H1 (cell line): Measurements from ENCODE around the gene PLXDC2. TPM values are rescaled to one million over a fixed set of nuclear protein-coding genes. Genes with fewer than 3 reads are reported as not detected.

Source experiments
- CTCF ChIA-PET: fragments of 300-600 bp; sonication (Branson Sonifier 250); formaldehyde crosslinking; loops from one replicate; lab custom pipeline; 2021; ENCODE audit not compliant: partially characterized antibody; lab: Charles Lee
- POLR2A ChIA-PET: fragments of 300-600 bp; sonication (Branson Sonifier 250); formaldehyde crosslinking; loops from one replicate; lab custom pipeline; 2021; ENCODE audit warnings: inconsistent platforms; ENCODE audit not compliant: partially characterized antibody; lab: Charles Lee
- DNase-seq, 2 experiments: peaks; one replicate each; pipeline versions ENCODE4 v3.0.0 to v3.0.0-alpha.2; 2010 to 2022; ENCODE audit warnings: low spot score in 2 of 2, low read depth in 1 of 2, mixed read lengths in 1 of 2
- FAIRE-seq: peaks from 2 replicates; lab custom pipeline; 2011; peaks lifted over from hg19 to GRCh38; lab: Jason Lieb, UNC
- H2AFZ ChIP-seq: 2 replicates; pipeline ENCODE4 v1.8.1; 2012; ENCODE audit warnings: low read length, inconsistent platforms
- H2AK5ac ChIP-seq: 2 replicates; pipeline ENCODE4 v1.6.1; 2013; ENCODE audit warnings: low read depth, low read length
- H2BK120ac ChIP-seq: replicated peaks from 2 replicates; pipeline ENCODE3; 2013; ENCODE audit warnings: low read depth, low read length, inconsistent platforms
- H2BK12ac ChIP-seq: 2 replicates; pipeline ENCODE4 v1.6.1; 2013; ENCODE audit warnings: low read depth, low read length
- H2BK15ac ChIP-seq: 2 replicates; pipeline ENCODE4 v1.6.1; 2013; ENCODE audit warnings: low read length
- H2BK20ac ChIP-seq: 2 replicates; pipeline ENCODE4 v1.6.1; 2013; ENCODE audit warnings: low read length
- H2BK5ac ChIP-seq: 2 replicates; pipeline ENCODE4 v1.6.1; 2013; ENCODE audit warnings: low read depth, low read length
- H3K14ac ChIP-seq: 2 replicates; pipeline ENCODE4 v1.6.1; 2013; ENCODE audit warnings: inconsistent platforms; ENCODE audit not compliant: insufficient read length
- H3K18ac ChIP-seq: 2 replicates; pipeline ENCODE4 v1.6.1; 2013; ENCODE audit warnings: low read length; ENCODE audit errors: extremely low read depth
- H3K23ac ChIP-seq: 2 replicates; pipeline ENCODE4 v1.6.1; 2013; ENCODE audit warnings: inconsistent platforms; ENCODE audit not compliant: insufficient read length
- H3K23me2 ChIP-seq: 2 replicates; pipeline ENCODE4 v1.6.1; 2013; ENCODE audit warnings: low read depth, low read length
- H3K27ac ChIP-seq: 2 replicates; pipeline ENCODE4 v1.6.1; 2011; ENCODE audit warnings: low read depth, low read length, inconsistent platforms
- H3K27me3 ChIP-seq, 4 experiments: replicated peaks in 1 of 4; 1 replicate in 1 of 4; 2 replicates in 3 of 4; pipeline versions ENCODE4 v1.6.1 to v1.8.1; 2011 to 2013; ENCODE audit warnings: low read length in 3 of 4, mild to moderate bottlenecking in 3 of 4, inconsistent platforms in 2 of 4, mixed read lengths in 2 of 4, moderate library complexity in 1 of 4; ENCODE audit not compliant: control insufficient read depth in 3 of 4, insufficient read depth in 3 of 4; ENCODE audit errors: extremely low read depth in 1 of 4
- H3K36me3 ChIP-seq, 4 experiments: 2 replicates each; pipeline versions ENCODE4 v1.6.1 to v1.8.1; 2011 to 2013; ENCODE audit warnings: mild to moderate bottlenecking in 4 of 4, low read length in 3 of 4, moderate library complexity in 2 of 4, control low read depth in 1 of 4, inconsistent platforms in 1 of 4; ENCODE audit not compliant: insufficient read depth in 4 of 4, control insufficient read depth in 2 of 4
- H3K4ac ChIP-seq: replicated peaks from 2 replicates; pipeline ENCODE3; 2013; ENCODE audit warnings: low read length, low read depth, mixed read lengths, inconsistent platforms; ENCODE audit not compliant: insufficient read length
- H3K4me1 ChIP-seq, 4 experiments: replicated peaks in 1 of 4; 1 replicate in 1 of 4; 2 replicates in 3 of 4; pipeline versions ENCODE4 v1.6.1 to v1.8.1; 2011 to 2013; ENCODE audit warnings: low read length in 3 of 4, inconsistent platforms in 2 of 4, mixed read lengths in 1 of 4; ENCODE audit not compliant: insufficient read depth in 4 of 4, control insufficient read depth in 3 of 4
- H3K4me2 ChIP-seq, 2 experiments: 2 replicates each; pipeline versions ENCODE4 v1.6.1 to v1.8.1; 2011 to 2013; ENCODE audit warnings: low read depth in 2 of 2, low read length in 2 of 2, control low read depth in 1 of 2, inconsistent platforms in 1 of 2, mild to moderate bottlenecking in 1 of 2; ENCODE audit not compliant: insufficient read depth in 1 of 2
- H3K4me3 ChIP-seq, 4 experiments: fragments of 200-600, 300-600 bp in 1 of 4; sonication (generic), shearing (Covaris generic), sonication (Bioruptor Twin) in 1 of 4; 2 replicates each; pipeline versions ENCODE4 v1.5.1 to v1.8.1; 2011 to 2016; ENCODE audit warnings: low read length in 4 of 4, low read depth in 3 of 4, control low read depth in 2 of 4, inconsistent platforms in 2 of 4, mild to moderate bottlenecking in 2 of 4, mixed read lengths in 1 of 4, moderate library complexity in 1 of 4; ENCODE audit not compliant: insufficient read depth in 2 of 4; ENCODE audit errors: extremely low read depth in 1 of 4
- H3K56ac ChIP-seq: replicated peaks from 2 replicates; pipeline ENCODE3; 2013; ENCODE audit warnings: low read depth, mild to moderate bottlenecking, mixed read lengths, low read length, inconsistent platforms; ENCODE audit not compliant: insufficient read length
- H3K79me1 ChIP-seq: 2 replicates; pipeline ENCODE4 v1.6.1; 2013; ENCODE audit warnings: low read depth, low read length, control low read depth
- H3K79me2 ChIP-seq, 2 experiments: 2 replicates each; pipeline versions ENCODE4 v1.6.1 to v1.8.1; 2012 to 2013; ENCODE audit warnings: low read length in 2 of 2, mild to moderate bottlenecking in 2 of 2, inconsistent platforms in 1 of 2; ENCODE audit not compliant: insufficient read depth in 2 of 2, control insufficient read depth in 1 of 2
- H3K9ac ChIP-seq, 4 experiments: replicated peaks in 1 of 4; 1 replicate in 1 of 4; 2 replicates in 3 of 4; pipeline versions ENCODE4 v1.6.1 to v1.8.1; 2011 to 2013; ENCODE audit warnings: low read depth in 3 of 4, low read length in 3 of 4, control low read depth in 2 of 4, mild to moderate bottlenecking in 2 of 4, moderate library complexity in 2 of 4, inconsistent platforms in 1 of 4; ENCODE audit errors: extremely low read depth in 1 of 4
- H3K9me3 ChIP-seq, 2 experiments: 2 replicates each; pipeline versions ENCODE4 v1.6.1 to v1.8.1; 2012 to 2013; ENCODE audit warnings: mild to moderate bottlenecking in 2 of 2, moderate library complexity in 2 of 2, control low read depth in 1 of 2, inconsistent platforms in 1 of 2, low read depth in 1 of 2, low read length in 1 of 2, mixed read lengths in 1 of 2; ENCODE audit not compliant: insufficient read depth in 2 of 2
- H4K20me1 ChIP-seq, 2 experiments: replicated peaks in 1 of 2; 2 replicates each; pipeline versions ENCODE3 to v1.8.1; 2011 to 2013; ENCODE audit warnings: inconsistent platforms in 2 of 2, low read length in 2 of 2, mild to moderate bottlenecking in 1 of 2; ENCODE audit not compliant: insufficient read depth in 2 of 2, control insufficient read depth in 1 of 2
- H4K5ac ChIP-seq: 2 replicates; pipeline ENCODE4 v1.6.1; 2013; ENCODE audit warnings: low read length, low read depth, mixed read lengths, inconsistent platforms; ENCODE audit not compliant: insufficient read length
- H4K8ac ChIP-seq: 2 replicates; pipeline ENCODE4 v1.8.0; 2013; ENCODE audit warnings: mild to moderate bottlenecking, moderate library complexity, low read length, inconsistent platforms; ENCODE audit not compliant: insufficient read depth; ENCODE audit errors: extremely low read depth
- H4K91ac ChIP-seq: replicated peaks from 2 replicates; pipeline ENCODE3; 2013; ENCODE audit warnings: low read length, mixed read lengths, inconsistent platforms; ENCODE audit not compliant: insufficient read length
- BACH1 ChIP-seq: IDR thresholded peaks from 2 replicates; pipeline ENCODE4 v1.6.1; 2012; ENCODE audit warnings: low read length, improper control_type of control experiment
- EZH2 ChIP-seq: fragments of 200-600 bp; sonication (generic); IDR thresholded peaks from 2 replicates; pipeline ENCODE4 v1.7.1; 2012; ENCODE audit warnings: low read depth, mild to moderate bottlenecking, moderate library complexity, low read length, inconsistent platforms; ENCODE audit not compliant: severe bottlenecking
- GABPA ChIP-seq: IDR thresholded peaks from 2 replicates; pipeline ENCODE4 v1.6.1; 2011; ENCODE audit warnings: mild to moderate bottlenecking, low read length, moderate library complexity, borderline replicate concordance; ENCODE audit not compliant: insufficient read depth
- HDAC2 ChIP-seq, 2 experiments: fragments of 300-600 bp in 1 of 2; sonication (generic) in 1 of 2; IDR thresholded peaks; 2 replicates each; pipeline ENCODE4 v1.6.1; 2011 to 2012; ENCODE audit warnings: low read depth in 2 of 2, low read length in 2 of 2, mild to moderate bottlenecking in 2 of 2, moderate library complexity in 2 of 2, borderline replicate concordance in 1 of 2, inconsistent platforms in 1 of 2
- POLR2A ChIP-seq, 2 experiments: IDR thresholded peaks; 1 replicate in 1 of 2; 2 replicates in 1 of 2; pipeline ENCODE4 v1.6.1; 2011; ENCODE audit warnings: low read depth in 2 of 2, low read length in 2 of 2, mild to moderate bottlenecking in 2 of 2; ENCODE audit errors: control extremely low read depth in 1 of 2
- POLR2AphosphoS5 ChIP-seq: IDR thresholded peaks from 2 replicates; pipeline ENCODE4 v1.6.1; 2011; ENCODE audit warnings: low read depth, low read length
- TAF1 ChIP-seq: IDR thresholded peaks from 2 replicates; pipeline ENCODE4 v1.6.1; 2011; ENCODE audit warnings: mild to moderate bottlenecking, low read depth, low read length
- WGBS, 2 experiments: shearing (Covaris generic) in 1 of 2; methylation state at CpG; one replicate each; pipeline versions ENCODE4 v1.1.6 to v1.1.7; 2013 to 2015; ENCODE audit warnings: low lambda C conversion rate in 2 of 2, mixed read lengths in 2 of 2, inconsistent platforms in 1 of 2, low coverage in 1 of 2, missing lambda C conversion rate in 1 of 2; ENCODE audit not compliant: insufficient replicate concordance in 2 of 2, insufficient coverage in 1 of 2, insufficient read length in 1 of 2; ENCODE audit errors: extremely low coverage in 1 of 2, missing lambda C conversion rate in 1 of 2; 5-methylcytosine and 5-hydroxymethylcytosine counted together
- long read RNA-seq, 2 experiments: library from RNA in 1 of 2; library from capped mRNA in 1 of 2; stranded (forward); transcript quantifications; one replicate each; pipeline ENCODE4 v2.0.0, GENCODE V29; 2021; ENCODE audit warnings: inconsistent platforms in 1 of 2
- polyA minus RNA-seq, 3 experiments: library from RNA; depleted of rRNA, polyadenylated mRNA; stranded (reverse); fragments of >200 nt; gene quantifications; 1 replicate in 2 of 3; 2 replicates in 1 of 3; pipeline ENCODE4 v1.2.3, GENCODE V29; 2011
- polyA plus RNA-seq, 7 experiments: library from polyadenylated mRNA; depleted of rRNA in 3 of 7; stranded (reverse) in 5 of 7; unstranded in 2 of 7; fragments of >200 nt in 5 of 7; fragments of 200-250 nt in 2 of 7; gene quantifications; 1 replicate in 5 of 7; 2 replicates in 1 of 7; 4 replicates in 1 of 7; pipeline versions ENCODE4 v1.2.1 to v1.2.3, GENCODE V29; 2011 to 2013; ENCODE audit warnings: missing spikeins in 2 of 7, mixed read lengths in 2 of 7
- total RNA-seq: library from RNA; stranded (reverse); fragmentation: NEBNext Ultra II Directional; extraction: Animal tissue kit (Norgen Biotek cat#: 25700); gene quantifications from 2 replicates; pipeline ENCODE4 v1.2.1, GENCODE V29; 2021

The PLXDC2 gene
- 40.1 and 40.5 TPM in 2 replicates for total RNA-seq
- polyA plus RNA-seq (2011; rRNA removed) = 11.3 and 23.0 TPM in 2 replicates
- 16.4 TPM for polyA plus RNA-seq (2011; cell fraction: cytosol; rRNA removed)
- 24.7 TPM for polyA plus RNA-seq (2011; cell fraction: nucleus; rRNA removed)
- polyA plus RNA-seq (2012, experiment 1 of 2) = 16.7 to 24.1 TPM (median 19.4 TPM) in 4 replicates
- polyA plus RNA-seq (2012, experiment 2 of 2) = 3.3 TPM
- 38.8 TPM for polyA plus RNA-seq (2013, experiment 1 of 2)
- 39.9 TPM for polyA plus RNA-seq (2013, experiment 2 of 2)
- polyA minus RNA-seq (2011; rRNA and poly(A)+ RNA removed) = 60.9 and 99.3 TPM in 2 replicates
- polyA minus RNA-seq (2011; cell fraction: cytosol; rRNA and poly(A)+ RNA removed) = 22.5 TPM
- 80.5 TPM for polyA minus RNA-seq (2011; cell fraction: nucleus; rRNA and poly(A)+ RNA removed)
- long read RNA-seq, experiment 1, full-length matches to known transcripts = 4 of 18 reads
- long read RNA-seq, experiment 1, partial matches to known transcripts = 1 of 18 reads
- long read RNA-seq, experiment 1, other reads (novel, unspliced or antisense) = 13 of 18 reads
- long read RNA-seq, experiment 2, full-length matches to known transcripts = 6 of 15 reads
- long read RNA-seq, experiment 2, partial matches to known transcripts = 1 of 15 reads
- long read RNA-seq, experiment 2, other reads (novel, unspliced or antisense) = 8 of 15 reads

DNA sequence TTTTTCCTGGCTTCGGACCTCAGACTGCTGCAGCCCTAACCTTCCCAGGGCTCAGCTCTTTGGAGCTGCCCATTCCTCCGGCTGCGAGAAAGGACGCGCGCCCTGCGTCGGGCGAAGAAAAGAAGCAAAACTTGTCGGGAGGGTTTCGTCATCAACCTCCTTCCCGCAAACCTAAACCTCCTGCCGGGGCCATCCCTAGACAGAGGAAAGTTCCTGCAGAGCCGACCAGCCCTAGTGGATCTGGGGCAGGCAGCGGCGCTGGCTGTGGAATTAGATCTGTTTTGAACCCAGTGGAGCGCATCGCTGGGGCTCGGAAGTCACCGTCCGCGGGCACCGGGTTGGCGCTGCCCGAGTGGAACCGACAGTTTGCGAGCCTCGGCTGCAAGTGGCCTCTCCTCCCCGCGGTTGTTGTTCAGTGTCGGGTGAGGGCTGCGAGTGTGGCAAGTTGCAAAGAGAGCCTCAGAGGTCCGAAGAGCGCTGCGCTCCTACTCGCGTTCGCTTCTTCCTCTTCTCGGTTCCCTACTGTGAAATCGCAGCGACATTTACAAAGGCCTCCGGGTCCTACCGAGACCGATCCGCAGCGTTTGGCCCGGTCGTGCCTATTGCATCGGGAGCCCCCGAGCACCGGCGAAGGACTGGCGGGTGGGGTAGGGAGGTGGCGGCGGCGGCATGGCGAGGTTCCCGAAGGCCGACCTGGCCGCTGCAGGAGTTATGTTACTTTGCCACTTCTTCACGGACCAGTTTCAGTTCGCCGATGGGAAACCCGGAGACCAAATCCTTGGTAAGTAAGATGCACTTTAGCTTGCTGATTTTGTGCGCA lies at the start of gene PLXDC2:
TSS of gene PLXDC2 (plus strand) at position 22 of the 820 bp plus-strand sequence.
- peak within 1 kb of the TSS; percentile 72 for H4K91ac ChIP-seq
- no peak for FAIRE-seq
- TF ChIP-seq POLR2A (IDR thresholded peaks at IDR 0.05; ENCODE audit: control extremely low read depth in 1 of 2, low read depth in 2 of 2, low read length in 2 of 2) (0 out of 3 replicates have a peak, but pooled peaks of 1 of the 2 experiments have one; percentile 0), GABPA (no peak), POLR2AphosphoS5 (0 out of 2 replicates have a peak, but pooled peaks have one; percentile 5), TAF1 (peak; percentile 24; the same call in 1 of the 2 replicates), EZH2 (peak; percentile 50), BACH1 (no peak), HDAC2 (IDR thresholded peaks at IDR 0.05; ENCODE audit: borderline replicate concordance in 1 of 2, low read depth in 2 of 2, low read length in 2 of 2) (peak in 1 of 2 experiments; percentile 73; a peak in 2 of 4 replicates)

More for the DNA sequence above, at the start of gene PLXDC2:
- Histone ChIP-seq H4K20me1 (no peaks in the 10 kb centered on the region), H3K9ac (peak within 1 kb of the TSS; percentile 68 to 77 (median 76)), H2BK5ac (peak within 1 kb of the TSS; percentile 86; the same call in 1 of the 2 replicates), H2BK120ac (no peak within 1 kb of the TSS), H2BK12ac (peak within 1 kb of the TSS; percentile 62), H2BK15ac (0 out of 2 replicates have a peak within 1 kb of the TSS, but pooled peaks have one; percentile 12), H3K4me1 (peaks cover 0 to 3% (median 0%) of the 10 kb centered on the region in 4 experiments; a peak in 2 of 7 replicates), H3K79me1 (no peaks in the 10 kb centered on the region; the same call in 1 of the 2 replicates), H3K9me3 (no peaks in the 10 kb centered on the region), H3K4me3 (peak within 1 kb of the TSS; percentile 72 to 99 (median 89)), H3K56ac (peak within 1 kb of the TSS; percentile 81), H3K4me2 (peak within 1 kb of the TSS; percentile 70 to 78), H3K4ac (peak within 1 kb of the TSS; percentile 86), H2AFZ (no peak within 1 kb of the TSS), H3K36me3 (peaks cover 0 to 4% (median 0%) of the 10 kb centered on the region in 4 experiments; a peak in 2 of 8 replicates), H3K27ac (peak within 1 kb of the TSS; percentile 73), H3K18ac (peak within 1 kb of the TSS; percentile 96), H3K14ac (no peak within 1 kb of the TSS), H4K8ac (peak within 1 kb of the TSS; percentile 90), H2BK20ac (no peak within 1 kb of the TSS; the same call in 1 of the 2 replicates), H3K23ac (no peak within 1 kb of the TSS), H3K79me2 (peaks cover 5 to 49% of the 10 kb centered on the region in 2 experiments; a peak in 3 of 4 replicates), H2AK5ac (no peak within 1 kb of the TSS), H3K23me2 (peaks cover 13% of the 10 kb centered on the region), H4K5ac (peak within 1 kb of the TSS; percentile 85), H3K27me3 (no peaks in the 10 kb centered on the region)
- DNase-seq = peak in 1 of 2 experiments; percentile 79
- WGBS, 2 experiments = 1% methylated on average over 57 of the region's 65 CpGs; no CpG with 5 or more reads in 1 of the 2 experiments
- CTCF ChIA-PET = interaction anchor here (0.7 to 2.0 kb wide), 5 partner anchors 11 to 952 kb away, joined by 3 to 5 read pairs (median 4); no protein-coding TSS in a partner anchor
- POLR2A ChIA-PET = interaction anchor here (0.9 to 1.5 kb wide), 11 partner anchors 12 to 798 kb away, joined by 3 to 16 read pairs (median 3); no protein-coding TSS in a partner anchor
